Measurements from ENCODE around the gene YIPF5. TPM values are rescaled to one million over a fixed set of nuclear protein-coding genes. Genes with fewer than 3 reads are reported as not detected.

Gene YIPF5
- total RNA-seq (2012; rRNA removed): 77.1 and 85.0 TPM in 2 replicates

- Histone ChIP-seq H3K27me3 (ENCODE audit: control insufficient read depth, insufficient read depth, low read length) (no peaks in the 10 kb centered on the region), H3K4me1 (ENCODE audit: control insufficient read depth, insufficient read depth, low read length) (peaks cover 35% of the 10 kb centered on the region), H3K36me3 (ENCODE audit: insufficient read depth, low read length) (peaks cover 31% of the 10 kb centered on the region), H3K4me3 (ENCODE audit: low read length) (peak within 1 kb of the TSS; percentile 91), H3K9ac (ENCODE audit: low read depth, low read length) (peak within 1 kb of the TSS; percentile 93), H3K4me2 (ENCODE audit: low read length) (peak within 1 kb of the TSS; percentile 83), H3K9me3 (replicated peaks; ENCODE audit: low read length) (no peaks in the 10 kb centered on the region)
These were observed at the start of gene YIPF5, which contains the start of gene KCTD16 for GRCh38 chr5:144170276-144171024. Gene YIPF5 (minus strand): TSS chr5:144170659. CDS start chr5:144169955, 704 bp downstream. Gene KCTD16 (plus strand): TSS chr5:144170873.

GRCh38 chr5:144219869-144220268, 49.4 kb upstream of the YIPF5 start:
- Histone ChIP-seq H3K36me3 (ENCODE audit: insufficient read depth, low read length) (no peaks in the 10 kb centered on the region), H3K27me3 (ENCODE audit: control insufficient read depth, insufficient read depth, low read length) (no peaks in the 10 kb centered on the region), H3K9me3 (replicated peaks; ENCODE audit: low read length) (no peaks in the 10 kb centered on the region), H3K4me3 (ENCODE audit: low read length) (no peak overlapping the region), H3K9ac (ENCODE audit: low read depth, low read length) (no peak overlapping the region), H3K4me1 (ENCODE audit: control insufficient read depth, insufficient read depth, low read length) (no peaks in the 10 kb centered on the region), H3K4me2 (ENCODE audit: low read length) (no peak overlapping the region)

GRCh38 chr5:144210655-144211054, 40.2 kb upstream of the YIPF5 start:
- Histone ChIP-seq H3K4me2 (ENCODE audit: low read length) (no peak overlapping the region), H3K9ac (ENCODE audit: low read depth, low read length) (no peak overlapping the region), H3K9me3 (replicated peaks; ENCODE audit: low read length) (no peaks in the 10 kb centered on the region), H3K36me3 (ENCODE audit: insufficient read depth, low read length) (no peaks in the 10 kb centered on the region), H3K4me1 (ENCODE audit: control insufficient read depth, insufficient read depth, low read length) (peaks cover 1% of the 10 kb centered on the region), H3K4me3 (ENCODE audit: low read length) (no peak overlapping the region), H3K27me3 (ENCODE audit: control insufficient read depth, insufficient read depth, low read length) (no peaks in the 10 kb centered on the region)

GRCh38 chr5:144209361-144209760, 38.9 kb upstream of the YIPF5 start:
- H3K36me3 ChIP-seq (ENCODE audit: insufficient read depth, low read length): no peaks in the 10 kb centered on the region
- H3K4me1 ChIP-seq (ENCODE audit: control insufficient read depth, insufficient read depth, low read length): peaks cover 11% of the 10 kb centered on the region
- no peaks in the 10 kb centered on the region for H3K27me3 ChIP-seq (ENCODE audit: control insufficient read depth, insufficient read depth, low read length)

GRCh38 chr5:144207875-144208444, 37.5 kb upstream of the YIPF5 start:
- no peak overlapping the region for H3K9ac ChIP-seq (ENCODE audit: low read depth, low read length)
- H3K27me3 ChIP-seq (ENCODE audit: control insufficient read depth, insufficient read depth, low read length): no peaks in the 10 kb centered on the region
- H3K9me3 ChIP-seq (replicated peaks; ENCODE audit: low read length): no peaks in the 10 kb centered on the region
- H3K36me3 ChIP-seq (ENCODE audit: insufficient read depth, low read length): no peaks in the 10 kb centered on the region
- peak overlapping the region; percentile 31 for H3K4me2 ChIP-seq (ENCODE audit: low read length)
- H3K4me3 ChIP-seq (ENCODE audit: low read length): no peak overlapping the region
- peaks cover 15% of the 10 kb centered on the region for H3K4me1 ChIP-seq (ENCODE audit: control insufficient read depth, insufficient read depth, low read length)

More at GRCh38 chr5:144209361-144209760, 38.9 kb upstream of the YIPF5 start:
- Histone ChIP-seq H3K9me3 (replicated peaks; ENCODE audit: low read length) (no peaks in the 10 kb centered on the region), H3K4me2 (ENCODE audit: low read length) (no peak overlapping the region), H3K4me3 (ENCODE audit: low read length) (no peak overlapping the region), H3K9ac (ENCODE audit: low read depth, low read length) (no peak overlapping the region)

- Histone ChIP-seq H3K9ac (ENCODE audit: low read depth, low read length) (no peak overlapping the region), H3K36me3 (ENCODE audit: insufficient read depth, low read length) (no peaks in the 10 kb centered on the region), H3K4me1 (ENCODE audit: control insufficient read depth, insufficient read depth, low read length) (peaks cover 21% of the 10 kb centered on the region), H3K9me3 (replicated peaks; ENCODE audit: low read length) (no peaks in the 10 kb centered on the region), H3K4me3 (ENCODE audit: low read length) (no peak overlapping the region), H3K4me2 (ENCODE audit: low read length) (peak overlapping the region; percentile 93), H3K27me3 (ENCODE audit: control insufficient read depth, insufficient read depth, low read length) (no peaks in the 10 kb centered on the region)
These were observed 35.7 kb upstream of the YIPF5 start for GRCh38 chr5:144206141-144206540.

GRCh38 chr5:144205141-144205551, 34.7 kb upstream of the YIPF5 start:
- Histone ChIP-seq H3K9ac (ENCODE audit: low read depth, low read length) (peak overlapping the region; percentile 59), H3K4me2 (ENCODE audit: low read length) (peak overlapping the region; percentile 93), H3K27me3 (ENCODE audit: control insufficient read depth, insufficient read depth, low read length) (no peaks in the 10 kb centered on the region), H3K36me3 (ENCODE audit: insufficient read depth, low read length) (no peaks in the 10 kb centered on the region), H3K9me3 (replicated peaks; ENCODE audit: low read length) (no peaks in the 10 kb centered on the region), H3K4me1 (ENCODE audit: control insufficient read depth, insufficient read depth, low read length) (peaks cover 21% of the 10 kb centered on the region), H3K4me3 (ENCODE audit: low read length) (peak overlapping the region; percentile 77)

- Histone ChIP-seq H3K4me1 (ENCODE audit: control insufficient read depth, insufficient read depth, low read length) (peaks cover 21% of the 10 kb centered on the region), H3K4me2 (ENCODE audit: low read length) (no peak overlapping the region), H3K9ac (ENCODE audit: low read depth, low read length) (no peak overlapping the region), H3K9me3 (replicated peaks; ENCODE audit: low read length) (no peaks in the 10 kb centered on the region), H3K4me3 (ENCODE audit: low read length) (no peak overlapping the region), H3K36me3 (ENCODE audit: insufficient read depth, low read length) (no peaks in the 10 kb centered on the region), H3K27me3 (ENCODE audit: control insufficient read depth, insufficient read depth, low read length) (no peaks in the 10 kb centered on the region)
These were observed 33.5 kb upstream of the YIPF5 start for GRCh38 chr5:144203750-144204596.

- Histone ChIP-seq H3K9me3 (replicated peaks; ENCODE audit: low read length) (no peaks in the 10 kb centered on the region), H3K4me1 (ENCODE audit: control insufficient read depth, insufficient read depth, low read length) (peaks cover 31% of the 10 kb centered on the region), H3K4me2 (ENCODE audit: low read length) (no peak overlapping the region), H3K9ac (ENCODE audit: low read depth, low read length) (no peak overlapping the region), H3K4me3 (ENCODE audit: low read length) (no peak overlapping the region), H3K27me3 (ENCODE audit: control insufficient read depth, insufficient read depth, low read length) (no peaks in the 10 kb centered on the region), H3K36me3 (ENCODE audit: insufficient read depth, low read length) (no peaks in the 10 kb centered on the region)
These were observed 32.3 kb upstream of the YIPF5 start for GRCh38 chr5:144202726-144203125.

- peaks cover 31% of the 10 kb centered on the region for H3K4me1 ChIP-seq (ENCODE audit: control insufficient read depth, insufficient read depth, low read length)
These were observed 31.6 kb upstream of the YIPF5 start for GRCh38 chr5:144202072-144202471.

GRCh38 chr5:144201588-144201987, 31.1 kb upstream of the YIPF5 start:
- H3K4me3 ChIP-seq (ENCODE audit: low read length): no peak overlapping the region

More at GRCh38 chr5:144202072-144202471, 31.6 kb upstream of the YIPF5 start:
- Histone ChIP-seq H3K36me3 (ENCODE audit: insufficient read depth, low read length) (no peaks in the 10 kb centered on the region), H3K4me2 (ENCODE audit: low read length) (peak overlapping the region; percentile 25), H3K27me3 (ENCODE audit: control insufficient read depth, insufficient read depth, low read length) (no peaks in the 10 kb centered on the region), H3K4me3 (ENCODE audit: low read length) (no peak overlapping the region), H3K9me3 (replicated peaks; ENCODE audit: low read length) (no peaks in the 10 kb centered on the region), H3K9ac (ENCODE audit: low read depth, low read length) (no peak overlapping the region)

More at GRCh38 chr5:144201588-144201987, 31.1 kb upstream of the YIPF5 start:
- Histone ChIP-seq H3K9ac (ENCODE audit: low read depth, low read length) (no peak overlapping the region), H3K4me2 (ENCODE audit: low read length) (peak overlapping the region; percentile 25), H3K9me3 (replicated peaks; ENCODE audit: low read length) (no peaks in the 10 kb centered on the region), H3K4me1 (ENCODE audit: control insufficient read depth, insufficient read depth, low read length) (peaks cover 31% of the 10 kb centered on the region), H3K36me3 (ENCODE audit: insufficient read depth, low read length) (no peaks in the 10 kb centered on the region), H3K27me3 (ENCODE audit: control insufficient read depth, insufficient read depth, low read length) (no peaks in the 10 kb centered on the region)
